Vagina (tissue), 2 donors: ENCODE measurements around the gene STIMATE. TPM values are rescaled to one million over a fixed set of nuclear protein-coding genes. Genes with fewer than 3 reads are reported as not detected.

ENCODE experiments used
- DNase-seq, 2 donors: peaks; one replicate each; pipeline ENCODE4 v3.0.0-alpha.2; 2017; ENCODE audit errors: extremely low spot score in 2 of 2
- H3K27ac ChIP-seq: fragments of 200-600 bp; sonication (generic); one replicate; pipeline ENCODE4 v1.5.1; 2019
- H3K27me3 ChIP-seq: fragments of 200-600 bp; sonication (generic); one replicate; pipeline ENCODE4 v1.5.1; 2019
- H3K36me3 ChIP-seq, 2 donors: fragments of 200-600 bp; sonication (generic); one replicate each; pipeline ENCODE4 v1.5.1; 2017 to 2019
- H3K4me1 ChIP-seq: fragments of 200-600 bp; sonication (generic); one replicate; pipeline ENCODE4 v1.5.1; 2019
- H3K4me3 ChIP-seq, 2 donors: fragments of 200-600 bp; sonication (generic); 1 replicate in 1 of 2; 2 replicates in 1 of 2; pipeline ENCODE4 v1.5.1; 2016 to 2019
- H3K9me3 ChIP-seq: fragments of 200-600 bp; sonication (generic); one replicate; pipeline ENCODE4 v1.5.1; 2019
- POLR2A ChIP-seq, 2 donors: fragments of 450-650 bp; IDR thresholded peaks; one replicate each; pipeline ENCODE4 v1.6.1; 2017; ENCODE audit warnings: antibody characterized with exemption in 2 of 2, mild to moderate bottlenecking in 2 of 2, moderate library complexity in 2 of 2
- POLR2AphosphoS5 ChIP-seq, 2 donors: sonication (generic); formaldehyde crosslinking; IDR thresholded peaks; one replicate each; pipeline ENCODE4 v1.9.0; 2017; ENCODE audit warnings: antibody characterized with exemption in 2 of 2, mild to moderate bottlenecking in 2 of 2, low read depth in 1 of 2; ENCODE audit not compliant: insufficient read depth in 1 of 2
- intact Hi-C: fragments of 100-400 bp; cut with DNase I; formaldehyde crosslinking; loops from one replicate; pipeline ENCODE4 v1.15.1; 2023
- total RNA-seq: library from RNA; depleted of rRNA; stranded (reverse); fragments of >200 nt; gene quantifications from one replicate; pipeline ENCODE4 v1.2.3, GENCODE V29; 2016
- TF ChIP-seq, protein P1 (sequence below), 3 experiments: fragments of 450-650 bp in 2 of 3; fragments of 200-600 bp in 1 of 3; sonication (generic) in 1 of 3; IDR thresholded peaks; one replicate each; pipeline ENCODE4 v1.5.1; 2017 to 2019; ENCODE audit warnings: antibody characterized with exemption in 3 of 3, mild to moderate bottlenecking in 2 of 3, moderate library complexity in 2 of 3

The STIMATE gene
- total RNA-seq, 1 donor from 2014 or later = 12.5 TPM

DNA sequence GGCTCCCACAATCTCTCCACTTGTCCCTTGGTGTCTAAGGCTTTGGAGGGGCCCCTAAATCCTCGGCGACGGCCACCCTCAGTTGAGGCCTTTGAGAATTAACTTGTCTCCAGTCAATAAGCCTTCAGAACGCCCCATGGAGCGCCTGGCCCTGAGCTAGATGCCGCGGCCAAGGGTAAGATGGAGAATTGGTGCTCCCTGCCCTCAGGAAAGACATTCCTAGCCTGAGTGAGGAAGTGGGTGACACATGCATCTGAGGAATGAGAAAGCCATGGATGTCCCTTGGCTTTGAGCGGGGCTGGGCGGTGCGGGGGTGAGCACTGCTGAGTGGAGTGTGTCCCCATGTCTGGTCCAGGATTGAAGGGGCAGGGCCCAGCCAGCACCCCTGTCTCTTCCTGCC, 80.1 kb downstream of the STIMATE start:
- Histone ChIP-seq H3K27me3 (no peaks in the 10 kb centered on the region), H3K9me3 (no peaks in the 10 kb centered on the region), H3K4me1 (no peaks in the 10 kb centered on the region), H3K36me3 (no peaks in the 10 kb centered on the region), H3K4me3 (no peak overlapping the region), H3K27ac (no peak overlapping the region)
- TF ChIP-seq POLR2AphosphoS5 (IDR thresholded peaks at IDR 0.05; ENCODE audit: insufficient read depth in 1 of 2, low read depth in 1 of 2) = no peak
- no peak for TF ChIP-seq POLR2A (IDR thresholded peaks at IDR 0.05)
- TF ChIP-seq, protein P1, sequence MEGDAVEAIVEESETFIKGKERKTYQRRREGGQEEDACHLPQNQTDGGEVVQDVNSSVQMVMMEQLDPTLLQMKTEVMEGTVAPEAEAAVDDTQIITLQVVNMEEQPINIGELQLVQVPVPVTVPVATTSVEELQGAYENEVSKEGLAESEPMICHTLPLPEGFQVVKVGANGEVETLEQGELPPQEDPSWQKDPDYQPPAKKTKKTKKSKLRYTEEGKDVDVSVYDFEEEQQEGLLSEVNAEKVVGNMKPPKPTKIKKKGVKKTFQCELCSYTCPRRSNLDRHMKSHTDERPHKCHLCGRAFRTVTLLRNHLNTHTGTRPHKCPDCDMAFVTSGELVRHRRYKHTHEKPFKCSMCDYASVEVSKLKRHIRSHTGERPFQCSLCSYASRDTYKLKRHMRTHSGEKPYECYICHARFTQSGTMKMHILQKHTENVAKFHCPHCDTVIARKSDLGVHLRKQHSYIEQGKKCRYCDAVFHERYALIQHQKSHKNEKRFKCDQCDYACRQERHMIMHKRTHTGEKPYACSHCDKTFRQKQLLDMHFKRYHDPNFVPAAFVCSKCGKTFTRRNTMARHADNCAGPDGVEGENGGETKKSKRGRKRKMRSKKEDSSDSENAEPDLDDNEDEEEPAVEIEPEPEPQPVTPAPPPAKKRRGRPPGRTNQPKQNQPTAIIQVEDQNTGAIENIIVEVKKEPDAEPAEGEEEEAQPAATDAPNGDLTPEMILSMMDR (IDR thresholded peaks at IDR 0.05) = no peak
- no peak for DNase-seq
- intact Hi-C loops = no loop called here

GRCh38 chr3:52816654-52817053, 80.7 kb downstream of the STIMATE start:
- Histone ChIP-seq H3K4me3 (no peak overlapping the region), H3K9me3 (no peaks in the 10 kb centered on the region), H3K4me1 (no peaks in the 10 kb centered on the region), H3K27me3 (no peaks in the 10 kb centered on the region), H3K36me3 (no peaks in the 10 kb centered on the region), H3K27ac (no peak overlapping the region)
- no peak for DNase-seq
- TF ChIP-seq, protein P1 (IDR thresholded peaks at IDR 0.05) = no peak
- TF ChIP-seq POLR2A (IDR thresholded peaks at IDR 0.05) (no peak), POLR2AphosphoS5 (IDR thresholded peaks at IDR 0.05; ENCODE audit: insufficient read depth in 1 of 2, low read depth in 1 of 2) (no peak)
- intact Hi-C loops = no loop called here

- no peak overlapping the region for H3K27ac ChIP-seq
- DNase-seq = no peak
- H3K27me3 ChIP-seq = no peaks in the 10 kb centered on the region
- intact Hi-C loops = no loop called here
- H3K9me3 ChIP-seq = no peaks in the 10 kb centered on the region
- TF ChIP-seq POLR2AphosphoS5 (IDR thresholded peaks at IDR 0.05; ENCODE audit: insufficient read depth in 1 of 2, low read depth in 1 of 2) (no peak), POLR2A (IDR thresholded peaks at IDR 0.05) (no peak)
- TF ChIP-seq, protein P1 (IDR thresholded peaks at IDR 0.05) = no peak
- no peaks in the 10 kb centered on the region for H3K36me3 ChIP-seq
- no peak overlapping the region for H3K4me3 ChIP-seq
- H3K4me1 ChIP-seq = no peaks in the 10 kb centered on the region
Observed at GRCh38 chr3:52816199-52816598, 81.1 kb downstream of the STIMATE start.

DNA sequence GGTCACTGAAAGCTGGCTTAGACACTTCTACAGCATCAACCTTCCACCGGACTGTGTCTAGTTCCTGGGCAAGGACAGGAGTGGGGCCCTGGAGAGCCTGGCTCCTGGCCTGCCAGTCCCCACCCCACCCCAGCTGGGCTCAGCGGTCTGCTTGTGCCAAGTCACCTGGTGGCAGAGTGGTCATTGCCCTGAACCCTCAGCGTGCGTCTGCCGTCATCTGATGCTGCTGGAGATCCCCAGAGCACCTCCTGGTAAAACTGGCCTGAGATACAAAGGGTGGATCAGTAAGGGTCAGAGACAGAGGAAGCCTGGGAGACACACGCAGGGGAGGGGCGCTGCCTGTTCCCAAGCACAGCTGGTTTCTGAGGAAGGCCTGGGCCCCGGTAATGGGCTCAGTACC, 83.5 kb downstream of the STIMATE start:
- intact Hi-C loops = no loop called here
- TF ChIP-seq POLR2A (IDR thresholded peaks at IDR 0.05) (no peak), POLR2AphosphoS5 (IDR thresholded peaks at IDR 0.05; ENCODE audit: insufficient read depth in 1 of 2, low read depth in 1 of 2) (no peak)
- TF ChIP-seq, protein P1 (IDR thresholded peaks at IDR 0.05) = no peak
- no peak overlapping the region for H3K27ac ChIP-seq
- DNase-seq = no peak
- H3K4me3 ChIP-seq = no peak overlapping the region
- H3K36me3 ChIP-seq = no peaks in the 10 kb centered on the region
- H3K27me3 ChIP-seq = no peaks in the 10 kb centered on the region
- H3K4me1 ChIP-seq = no peaks in the 10 kb centered on the region
- H3K9me3 ChIP-seq = no peaks in the 10 kb centered on the region

- intact Hi-C loops = no loop called here
- H3K4me3 ChIP-seq = no peak overlapping the region
- no peaks in the 10 kb centered on the region for H3K27me3 ChIP-seq
- no peaks in the 10 kb centered on the region for H3K9me3 ChIP-seq
- no peaks in the 10 kb centered on the region for H3K36me3 ChIP-seq
- H3K27ac ChIP-seq = no peak overlapping the region
- TF ChIP-seq POLR2AphosphoS5 (IDR thresholded peaks at IDR 0.05; ENCODE audit: insufficient read depth in 1 of 2, low read depth in 1 of 2) (no peak), POLR2A (IDR thresholded peaks at IDR 0.05) (no peak)
- TF ChIP-seq, protein P1 (IDR thresholded peaks at IDR 0.05) = no peak
- no peak for DNase-seq
- no peaks in the 10 kb centered on the region for H3K4me1 ChIP-seq
Observed at GRCh38 chr3:52811452-52812011, 85.8 kb downstream of the STIMATE start.
